ENCODE results near the gene ARID1B. TPM values are rescaled to one million over a fixed set of nuclear protein-coding genes. Genes with fewer than 3 reads are reported as not detected.

The ARID1B gene
- total RNA-seq, 1 experiment from 2014 or later: 42.8 TPM

DNA sequence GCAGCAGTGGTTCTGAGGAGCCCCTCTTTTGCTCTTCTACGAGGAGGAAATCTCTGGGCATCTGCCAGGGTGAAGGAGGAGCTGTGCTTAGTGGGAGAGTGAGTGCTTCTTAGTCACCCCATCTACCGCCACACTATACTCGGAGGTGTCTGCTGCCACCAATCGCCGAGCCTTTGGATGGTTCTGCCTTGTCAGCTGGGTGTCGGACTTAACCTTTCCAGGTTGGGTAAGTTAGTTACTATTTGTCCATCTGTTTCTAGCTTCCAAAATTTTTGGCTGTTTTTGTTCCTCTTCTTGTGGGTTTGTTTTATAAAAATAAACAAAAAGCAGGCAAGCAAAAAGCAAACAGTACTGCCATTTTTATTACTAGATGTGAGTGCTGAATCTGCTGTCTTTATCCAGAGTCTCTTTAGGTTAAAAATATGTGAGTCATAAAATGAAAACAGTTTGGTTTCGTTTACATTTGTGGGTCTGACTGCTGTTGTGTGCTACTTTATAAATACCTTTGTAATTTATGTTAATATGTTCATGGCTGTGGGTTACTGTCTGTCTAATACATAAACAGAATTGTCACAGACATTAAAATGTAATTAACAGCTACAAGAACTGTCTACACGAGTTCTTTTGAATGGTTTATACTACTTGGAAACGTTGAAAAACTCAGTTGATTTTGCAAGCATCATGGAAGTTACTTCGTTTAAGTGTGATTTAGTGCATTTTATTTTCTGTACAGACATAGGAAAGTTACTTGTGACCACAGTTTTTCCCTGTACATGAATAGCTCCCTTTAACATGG, 89.2 kb downstream of the ARID1B start:
- no peak overlapping the region for H3K27ac ChIP-seq
- H3K79me2 ChIP-seq (ENCODE audit: low read depth): peaks cover 69% of the 10 kb centered on the region
- H3K4me2 ChIP-seq: no peak overlapping the region
- no peak for TF ChIP-seq CTCF (conservative IDR thresholded peaks at IDR 0.05)
- no peaks in the 10 kb centered on the region for H3F3A ChIP-seq (ENCODE audit: insufficient read depth, low read depth)
- ChIA-PET POLR2A (ENCODE audit: unreplicated experiment) (interaction anchor here (0.6 to 0.7 kb wide), 2 partner anchors 33 to 1924 kb away, joined by 3 read pairs; no protein-coding TSS in a partner anchor), CTCF (no interaction called here)
- no peaks in the 10 kb centered on the region for H3K9me2 ChIP-seq (ENCODE audit: insufficient read depth)
- H2AFZ ChIP-seq: no peak overlapping the region
- H3K4me1 ChIP-seq (replicated peaks; ENCODE audit: insufficient read depth): no peaks in the 10 kb centered on the region
- no peaks in the 10 kb centered on the region for H3K9me3 ChIP-seq (ENCODE audit: insufficient read depth, low read depth)
- no peak for DNase-seq
- no peak overlapping the region for H3K4me3 ChIP-seq
- no peaks in the 10 kb centered on the region for H4K20me1 ChIP-seq (ENCODE audit: insufficient read depth)
- intact Hi-C loops (cut with micrococcal nuclease; ENCODE audit: unreplicated experiment): no loop called here
- no peaks in the 10 kb centered on the region for H3K36me3 ChIP-seq (ENCODE audit: low read depth)
- BruUV-seq (replicated peaks): no TSS peak
- no peaks in the 10 kb centered on the region for H3K27me3 ChIP-seq (ENCODE audit: insufficient read depth, low read depth)

DNA sequence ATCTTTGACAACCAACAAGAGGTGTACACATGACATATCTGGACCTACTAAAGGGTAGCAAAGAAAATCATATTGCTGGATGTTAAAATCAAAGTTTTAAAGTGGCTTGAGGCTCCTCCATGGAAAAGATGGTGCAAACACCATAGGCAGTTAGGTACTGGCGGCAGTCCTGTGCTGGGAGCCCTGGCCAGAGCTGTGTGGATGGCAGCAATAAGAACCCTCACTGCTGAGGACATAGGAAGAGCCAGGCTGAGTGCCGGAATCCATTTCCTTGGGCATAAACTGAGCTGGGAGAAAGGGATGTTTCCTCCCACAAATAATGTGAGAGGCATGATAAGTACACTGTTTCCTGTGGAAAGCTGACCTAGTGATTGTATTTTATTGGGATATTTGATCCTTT, 89.9 kb downstream of the ARID1B start:
- Histone ChIP-seq H3K4me3 (no peak overlapping the region), H4K20me1 (ENCODE audit: insufficient read depth) (no peaks in the 10 kb centered on the region), H3K4me1 (replicated peaks; ENCODE audit: insufficient read depth) (no peaks in the 10 kb centered on the region), H3K9me3 (ENCODE audit: insufficient read depth, low read depth) (no peaks in the 10 kb centered on the region), H3F3A (ENCODE audit: insufficient read depth, low read depth) (no peaks in the 10 kb centered on the region), H2AFZ (no peak overlapping the region), H3K27ac (no peak overlapping the region), H3K4me2 (no peak overlapping the region), H3K36me3 (ENCODE audit: low read depth) (no peaks in the 10 kb centered on the region), H3K79me2 (ENCODE audit: low read depth) (peaks cover 63% of the 10 kb centered on the region), H3K27me3 (ENCODE audit: insufficient read depth, low read depth) (no peaks in the 10 kb centered on the region), H3K9me2 (ENCODE audit: insufficient read depth) (no peaks in the 10 kb centered on the region)
- no TSS peak for BruUV-seq (replicated peaks)
- TF ChIP-seq EZH2 (IDR thresholded peaks at IDR 0.05; ENCODE audit: low read depth): no peak
- no peak for TF ChIP-seq CTCF (conservative IDR thresholded peaks at IDR 0.05)
- no peak for DNase-seq
- ChIA-PET POLR2A (ENCODE audit: unreplicated experiment) (interaction anchor here (0.6 to 0.7 kb wide), 2 partner anchors 34 to 1925 kb away, joined by 3 read pairs; no protein-coding TSS in a partner anchor), CTCF (no interaction called here)
- intact Hi-C loops (cut with micrococcal nuclease; ENCODE audit: unreplicated experiment): no loop called here

- POLR2A ChIA-PET (ENCODE audit: unreplicated experiment): no interaction called here
- H3K79me2 ChIP-seq (ENCODE audit: low read depth): peaks cover 61% of the 10 kb centered on the region
- H3K27me3 ChIP-seq (ENCODE audit: insufficient read depth, low read depth): no peaks in the 10 kb centered on the region
- no TSS peak for BruUV-seq (replicated peaks)
- CTCF ChIA-PET: no interaction called here
- no peaks in the 10 kb centered on the region for H3K9me3 ChIP-seq (ENCODE audit: insufficient read depth, low read depth)
- TF ChIP-seq CTCF (conservative IDR thresholded peaks at IDR 0.05) (no peak), EZH2 (IDR thresholded peaks at IDR 0.05; ENCODE audit: low read depth) (no peak)
- H3K4me2 ChIP-seq: no peak overlapping the region
- H3K4me1 ChIP-seq (replicated peaks; ENCODE audit: insufficient read depth): no peaks in the 10 kb centered on the region
- no peak overlapping the region for H2AFZ ChIP-seq
- DNase-seq: no peak
- H4K20me1 ChIP-seq (ENCODE audit: insufficient read depth): no peaks in the 10 kb centered on the region
- H3K9me2 ChIP-seq (ENCODE audit: insufficient read depth): no peaks in the 10 kb centered on the region
- intact Hi-C loops (cut with micrococcal nuclease; ENCODE audit: unreplicated experiment): no loop called here
- H3F3A ChIP-seq (ENCODE audit: insufficient read depth, low read depth): no peaks in the 10 kb centered on the region
- H3K27ac ChIP-seq: no peak overlapping the region
- no peak overlapping the region for H3K4me3 ChIP-seq
- H3K36me3 ChIP-seq (ENCODE audit: low read depth): no peaks in the 10 kb centered on the region
Observed at GRCh38 chr6:156868385-156868784, 91.2 kb downstream of the ARID1B start.

All from PC-9 (cell line).